GM19035 (cell line): ENCODE measurements around the gene SCG2.
A peak's percentile ranks its signal among the peaks of the same experiment; 100 is the strongest.

Source experiments
- ATAC-seq: cut with Tn5 transposase; IDR thresholded peaks from one replicate; pipeline ENCODE4 v1.9.1; 2021; ENCODE audit not compliant: unreplicated experiment

Gene SCG2

GRCh38 chr2:223601932-223602666, at the start of gene SCG2:
SCG2 (minus strand) TSS chr2:223602361; CDS start chr2:223599282, 3,079 bp downstream.
- peak; percentile 98 for ATAC-seq

GRCh38 chr2:223649554-223650533, 47.7 kb upstream of the SCG2 start:
- ATAC-seq, result no peak

- ATAC-seq, result no peak
These were observed 46.6 kb upstream of the SCG2 start for GRCh38 chr2:223648755-223649154.

GRCh38 chr2:223647258-223647952, 45.2 kb upstream of the SCG2 start:
- peak; percentile 93 for ATAC-seq

- no peak for ATAC-seq
These were observed 42.0 kb upstream of the SCG2 start for GRCh38 chr2:223644136-223644535.

GRCh38 chr2:223643309-223643708, 41.1 kb upstream of the SCG2 start:
- ATAC-seq, result no peak

- no peak for ATAC-seq
These were observed 40.3 kb upstream of the SCG2 start for GRCh38 chr2:223642506-223642905.

GRCh38 chr2:223641082-223641481, 38.9 kb upstream of the SCG2 start:
- ATAC-seq, result no peak

GRCh38 chr2:223635080-223635479, 32.9 kb upstream of the SCG2 start:
- no peak for ATAC-seq

GRCh38 chr2:223634238-223634637, 32.1 kb upstream of the SCG2 start:
- ATAC-seq, result no peak

- ATAC-seq, result no peak
These were observed 31.5 kb upstream of the SCG2 start for GRCh38 chr2:223633656-223634055.

GRCh38 chr2:223632826-223633225, 30.7 kb upstream of the SCG2 start:
- ATAC-seq, result no peak

GRCh38 chr2:223626716-223627115, 24.6 kb upstream of the SCG2 start:
- no peak for ATAC-seq

GRCh38 chr2:223625652-223626051, 23.5 kb upstream of the SCG2 start:
- ATAC-seq, result no peak

GRCh38 chr2:223621901-223622300, 19.7 kb upstream of the SCG2 start:
- no peak for ATAC-seq

- ATAC-seq, result no peak
These were observed 17.4 kb upstream of the SCG2 start for GRCh38 chr2:223619486-223620129.

- no peak for ATAC-seq
These were observed 16.2 kb upstream of the SCG2 start for GRCh38 chr2:223618172-223619035.

GRCh38 chr2:223614534-223614933, 12.4 kb upstream of the SCG2 start:
- ATAC-seq, result no peak

GRCh38 chr2:223613017-223613950, 11.1 kb upstream of the SCG2 start:
- no peak for ATAC-seq
